WI38 (cell line): Measurements from ENCODE around the gene NUDT22.

Source experiments
- H3K4me3 ChIP-seq: 2 replicates; pipeline ENCODE4 v1.5.1; 2011; ENCODE audit warnings: low read depth, mild to moderate bottlenecking, control low read depth, low read length
- CTCF ChIP-seq: IDR thresholded peaks from 2 replicates; pipeline ENCODE4 v1.5.1; 2012; ENCODE audit warnings: low read depth, mild to moderate bottlenecking, control low read depth, low read length

NUDT22 gene

DNA sequence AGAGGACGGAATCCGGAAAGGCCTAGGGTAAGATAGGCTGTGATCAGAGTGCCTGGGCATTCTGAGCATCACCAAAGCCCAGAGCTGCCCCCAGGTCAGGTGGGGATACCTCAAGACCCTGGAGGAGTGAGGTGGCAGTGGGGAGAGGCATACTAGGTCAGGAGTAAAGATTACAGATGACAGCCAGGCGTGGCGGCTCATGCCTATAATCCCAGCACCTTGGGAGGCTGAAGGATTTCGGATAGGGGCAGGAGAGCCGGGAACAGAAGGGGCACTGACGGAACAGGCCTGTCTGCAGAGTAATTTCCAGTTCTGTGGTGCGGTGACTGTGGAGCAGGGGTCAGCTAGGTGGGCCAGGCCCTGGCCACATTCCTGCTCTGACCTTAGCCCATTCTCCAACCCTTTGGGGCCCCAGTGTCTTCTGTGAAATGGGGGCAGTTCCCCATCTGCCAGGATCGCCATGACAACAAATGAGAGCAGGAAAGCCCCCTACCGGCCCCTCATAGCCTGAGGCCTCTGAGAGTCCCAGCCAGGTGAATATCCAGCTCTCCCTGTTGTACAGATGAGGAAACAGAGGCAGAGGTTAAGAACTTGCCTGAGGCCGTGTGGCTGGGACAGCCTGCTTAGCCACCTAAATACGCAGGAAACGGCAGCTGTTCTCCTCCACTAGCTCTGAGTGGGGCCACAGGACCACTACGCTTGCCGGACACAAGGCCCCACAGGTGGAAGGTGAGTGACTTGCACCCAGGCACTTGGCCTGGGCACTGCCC, 49.1 kb downstream of the NUDT22 start:
- no peak overlapping the region for H3K4me3 ChIP-seq
- no peak for TF ChIP-seq CTCF

- no peak for TF ChIP-seq CTCF
These were observed 49.8 kb downstream of the NUDT22 start for GRCh38 chr11:64275841-64276240.

GRCh38 chr11:64276653-64277431, 50.8 kb downstream of the NUDT22 start:
- TF ChIP-seq CTCF = no peak
- no peak overlapping the region for H3K4me3 ChIP-seq

More at GRCh38 chr11:64275841-64276240, 49.8 kb downstream of the NUDT22 start:
- H3K4me3 ChIP-seq = no peak overlapping the region

GRCh38 chr11:64278576-64279190, 52.6 kb downstream of the NUDT22 start:
- H3K4me3 ChIP-seq = no peak overlapping the region
- TF ChIP-seq CTCF = no peak
